Parathyroid adenoma (tissue), 2 donors: Measurements from ENCODE around the gene SIGLEC1.

Source experiments
- H2AFZ ChIP-seq: fragments of 300-600 bp; sonication (generic); one replicate; pipeline ENCODE4 v1.7.0; 2017; ENCODE audit warnings: antibody characterized with exemption, mild to moderate bottlenecking
- H3K27ac ChIP-seq: fragments of 300-600 bp; sonication (generic); one replicate; pipeline ENCODE4 v1.7.0; 2017
- H3K27me3 ChIP-seq: fragments of 300-600 bp; sonication (generic); one replicate; pipeline ENCODE4 v1.7.0; 2017; ENCODE audit warnings: low read length; ENCODE audit not compliant: control insufficient read depth, insufficient read depth
- H3K36me3 ChIP-seq: fragments of 300-600 bp; sonication (generic); one replicate; pipeline ENCODE4 v1.7.0; 2017; ENCODE audit warnings: low read length; ENCODE audit not compliant: control insufficient read depth, insufficient read depth
- H3K4me1 ChIP-seq: fragments of 300-600 bp; sonication (generic); one replicate; pipeline ENCODE4 v1.7.0; 2017; ENCODE audit warnings: control low read depth
- H3K4me2 ChIP-seq: fragments of 300-600 bp; sonication (generic); one replicate; pipeline ENCODE4 v1.7.0; 2017; ENCODE audit warnings: low read length
- H3K4me3 ChIP-seq: fragments of 300-600 bp; sonication (generic); one replicate; pipeline ENCODE4 v1.7.0; 2017; ENCODE audit warnings: low read depth, low read length
- H3K79me2 ChIP-seq: fragments of 300-600 bp; sonication (generic); one replicate; pipeline ENCODE4 v1.7.0; 2017; ENCODE audit warnings: control low read depth
- H3K9ac ChIP-seq: fragments of 300-600 bp; sonication (generic); one replicate; pipeline ENCODE4 v1.7.0; 2017; ENCODE audit warnings: mild to moderate bottlenecking
- H3K9me3 ChIP-seq: fragments of 300-600 bp; sonication (generic); one replicate; pipeline ENCODE4 v1.7.0; 2017; ENCODE audit warnings: low read length; ENCODE audit not compliant: control insufficient read depth
- TF ChIP-seq, protein P1 (sequence below): fragments of 300-600 bp; sonication (generic); IDR thresholded peaks from one replicate; pipeline ENCODE4 v1.7.0; 2017; ENCODE audit warnings: antibody characterized with exemption, mild to moderate bottlenecking
- donor health status: primary hyperparathyroidism.

The SIGLEC1 gene

DNA sequence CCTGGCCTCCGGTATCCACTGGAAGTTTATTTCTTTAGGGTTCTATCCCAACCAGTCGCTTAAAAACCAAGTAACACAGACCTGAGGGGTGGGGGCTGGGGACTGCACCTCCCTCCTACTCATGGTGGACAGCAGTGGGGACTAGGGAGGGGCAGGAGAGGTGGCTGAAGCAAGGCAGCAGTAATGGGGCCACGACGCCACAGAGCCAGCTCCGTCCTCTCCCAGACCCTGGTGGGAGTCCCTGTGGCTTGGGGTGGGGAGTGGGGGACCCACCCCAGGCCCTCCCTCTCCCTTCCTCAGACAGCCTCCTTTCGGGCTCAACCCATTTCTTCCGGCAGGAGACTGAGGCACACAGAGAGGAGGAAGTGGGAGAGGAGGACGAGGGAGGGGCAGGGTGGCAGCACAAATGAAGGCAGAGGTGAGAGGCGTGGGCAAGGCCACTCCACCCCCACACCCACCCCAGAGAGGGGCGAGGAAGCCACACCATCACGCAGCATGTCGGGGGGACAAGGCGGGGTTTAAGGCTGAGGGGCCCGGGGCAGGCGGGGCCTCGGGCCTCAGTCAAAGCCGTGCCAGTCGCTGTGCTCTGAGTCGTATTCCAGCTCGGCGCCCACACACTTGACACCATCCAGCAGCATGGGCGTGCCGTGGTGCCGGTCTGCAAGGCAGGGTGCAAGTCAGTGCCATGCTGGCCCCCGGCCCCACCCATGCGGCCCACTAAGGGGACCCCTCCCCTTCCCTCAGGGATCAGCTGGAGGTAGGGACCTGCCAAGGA lies 41.3 kb upstream of the SIGLEC1 start:
- Histone ChIP-seq H3K9ac (no peak overlapping the region), H3K36me3 (no peaks in the 10 kb centered on the region), H3K27ac (no peak overlapping the region)

DNA sequence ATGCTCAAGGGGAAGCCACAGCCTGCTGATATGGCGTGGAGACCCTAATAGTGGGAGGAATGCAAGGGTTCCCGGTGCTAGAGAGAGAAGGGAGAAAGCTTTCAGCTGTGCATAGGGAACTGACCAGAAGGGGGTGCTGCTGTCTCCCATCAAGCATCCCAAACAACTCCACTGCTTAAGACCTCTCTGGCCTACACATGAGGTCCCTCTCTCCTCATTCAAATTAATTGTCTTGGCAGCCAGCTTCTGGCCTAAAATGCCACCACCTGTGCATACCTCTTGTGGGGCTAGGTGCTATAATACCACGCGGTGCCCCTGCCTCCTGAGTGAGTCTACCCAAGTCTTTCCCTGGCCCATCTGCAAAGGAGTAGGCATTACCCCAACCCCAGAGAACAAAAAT lies 40.7 kb upstream of the SIGLEC1 start:
- H3K27ac ChIP-seq: no peak overlapping the region
- TF ChIP-seq, protein P1, sequence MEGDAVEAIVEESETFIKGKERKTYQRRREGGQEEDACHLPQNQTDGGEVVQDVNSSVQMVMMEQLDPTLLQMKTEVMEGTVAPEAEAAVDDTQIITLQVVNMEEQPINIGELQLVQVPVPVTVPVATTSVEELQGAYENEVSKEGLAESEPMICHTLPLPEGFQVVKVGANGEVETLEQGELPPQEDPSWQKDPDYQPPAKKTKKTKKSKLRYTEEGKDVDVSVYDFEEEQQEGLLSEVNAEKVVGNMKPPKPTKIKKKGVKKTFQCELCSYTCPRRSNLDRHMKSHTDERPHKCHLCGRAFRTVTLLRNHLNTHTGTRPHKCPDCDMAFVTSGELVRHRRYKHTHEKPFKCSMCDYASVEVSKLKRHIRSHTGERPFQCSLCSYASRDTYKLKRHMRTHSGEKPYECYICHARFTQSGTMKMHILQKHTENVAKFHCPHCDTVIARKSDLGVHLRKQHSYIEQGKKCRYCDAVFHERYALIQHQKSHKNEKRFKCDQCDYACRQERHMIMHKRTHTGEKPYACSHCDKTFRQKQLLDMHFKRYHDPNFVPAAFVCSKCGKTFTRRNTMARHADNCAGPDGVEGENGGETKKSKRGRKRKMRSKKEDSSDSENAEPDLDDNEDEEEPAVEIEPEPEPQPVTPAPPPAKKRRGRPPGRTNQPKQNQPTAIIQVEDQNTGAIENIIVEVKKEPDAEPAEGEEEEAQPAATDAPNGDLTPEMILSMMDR: peak; percentile 79
- H3K9ac ChIP-seq: no peak overlapping the region
- H3K79me2 ChIP-seq: no peaks in the 10 kb centered on the region
- peaks cover 5% of the 10 kb centered on the region for H3K27me3 ChIP-seq
- H3K4me1 ChIP-seq: no peaks in the 10 kb centered on the region
- H2AFZ ChIP-seq: no peak overlapping the region
- no peaks in the 10 kb centered on the region for H3K36me3 ChIP-seq
- no peak overlapping the region for H3K4me3 ChIP-seq
- H3K9me3 ChIP-seq: no peaks in the 10 kb centered on the region
- no peak overlapping the region for H3K4me2 ChIP-seq

More for the DNA sequence above, 41.3 kb upstream of the SIGLEC1 start:
- TF ChIP-seq, protein P1: no peak
- H3K4me2 ChIP-seq: no peak overlapping the region
- H3K4me1 ChIP-seq: no peaks in the 10 kb centered on the region
- no peak overlapping the region for H2AFZ ChIP-seq
- H3K27me3 ChIP-seq: peaks cover 5% of the 10 kb centered on the region
- H3K9me3 ChIP-seq: no peaks in the 10 kb centered on the region
- H3K4me3 ChIP-seq: no peak overlapping the region
- no peaks in the 10 kb centered on the region for H3K79me2 ChIP-seq

DNA sequence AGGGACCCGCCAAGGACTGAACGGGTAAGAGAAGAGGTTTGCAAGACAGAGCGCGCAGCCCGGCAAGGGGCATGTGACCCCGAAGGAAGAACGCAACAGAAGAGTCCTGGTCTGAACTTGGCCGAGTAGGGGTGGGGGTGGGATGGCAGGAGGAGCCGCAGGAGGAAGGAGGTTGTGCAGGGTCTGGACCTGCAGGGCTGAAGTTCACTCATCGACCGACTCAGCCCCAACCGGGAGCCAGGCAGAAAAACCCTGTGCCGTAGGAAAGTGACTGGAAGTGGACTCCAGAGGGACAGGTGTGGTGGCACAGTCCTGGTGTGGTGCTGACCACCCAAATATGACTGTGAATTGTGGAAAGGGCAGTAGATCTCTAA lies 40.0 kb upstream of the SIGLEC1 start:
- H3K9me3 ChIP-seq: no peaks in the 10 kb centered on the region
- TF ChIP-seq, protein P1: no peak
- no peak overlapping the region for H3K9ac ChIP-seq
- H3K27me3 ChIP-seq: peaks cover 5% of the 10 kb centered on the region
- no peak overlapping the region for H2AFZ ChIP-seq
- no peaks in the 10 kb centered on the region for H3K36me3 ChIP-seq
- peak overlapping the region; percentile 45 for H3K4me2 ChIP-seq
- H3K4me3 ChIP-seq: no peak overlapping the region
- H3K79me2 ChIP-seq: no peaks in the 10 kb centered on the region
- no peak overlapping the region for H3K27ac ChIP-seq
- no peaks in the 10 kb centered on the region for H3K4me1 ChIP-seq

DNA sequence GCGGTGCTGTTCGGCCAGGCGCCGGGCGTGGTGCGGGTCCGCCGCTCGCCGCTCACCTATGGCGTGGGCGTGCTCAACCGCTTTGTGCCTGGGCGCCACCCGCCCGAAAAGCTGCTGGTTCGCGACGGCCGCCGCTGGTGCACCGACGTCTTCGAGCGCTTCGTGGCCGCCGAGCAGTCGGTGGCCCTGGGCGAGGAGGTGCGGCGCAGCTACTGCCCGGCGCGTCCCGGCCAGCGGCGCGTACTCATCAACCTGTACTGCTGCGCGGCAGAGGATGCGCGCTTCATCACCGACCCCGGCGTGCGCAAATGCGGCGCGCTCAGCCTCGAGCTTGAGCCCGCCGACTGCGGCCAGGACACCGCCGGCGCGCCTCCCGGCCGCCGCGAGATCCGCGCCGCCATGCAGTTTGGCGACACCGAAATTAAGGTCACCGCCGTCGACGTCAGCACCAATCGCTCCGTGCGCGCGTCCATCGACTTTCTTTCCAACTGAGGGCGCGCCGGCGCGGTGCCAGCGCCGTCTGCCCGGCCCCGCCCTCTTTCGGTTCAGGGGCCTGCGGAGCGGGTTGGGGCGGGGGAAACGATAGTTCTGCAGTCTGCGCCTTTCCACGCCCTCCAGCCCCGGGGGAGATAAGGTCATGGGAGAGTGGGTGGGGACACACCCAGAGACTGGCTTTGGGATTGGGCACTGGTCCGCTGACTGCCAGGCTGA lies 39.4 kb upstream of the SIGLEC1 start:
- no peak overlapping the region for H3K4me3 ChIP-seq
- TF ChIP-seq, protein P1: no peak
- H3K27ac ChIP-seq: no peak overlapping the region
- peaks cover 5% of the 10 kb centered on the region for H3K27me3 ChIP-seq
- H3K79me2 ChIP-seq: no peaks in the 10 kb centered on the region
- peak overlapping the region; percentile 45 for H3K4me2 ChIP-seq
- H3K9ac ChIP-seq: no peak overlapping the region
- H3K36me3 ChIP-seq: no peaks in the 10 kb centered on the region
- no peaks in the 10 kb centered on the region for H3K4me1 ChIP-seq
- H2AFZ ChIP-seq: peak overlapping the region; percentile 53
- H3K9me3 ChIP-seq: no peaks in the 10 kb centered on the region
